COLO668 (cell line): ENCODE results near the gene PNMA1.
A peak's percentile ranks its signal among the peaks of the same experiment; 100 is the strongest.

Experiments used
- DNase-seq: peaks from one replicate; lab custom pipeline; 2025; ENCODE audit not compliant: unreplicated experiment; lab: John Stamatoyannopoulos, UW

The PNMA1 gene

GRCh38 chr14:73751157-73751691 is 37.0 kb upstream of the PNMA1 start:
- no peak for DNase-seq

GRCh38 chr14:73750531-73750901 is 36.3 kb upstream of the PNMA1 start:
- no peak for DNase-seq

- DNase-seq: no peak
These were observed 35.7 kb upstream of the PNMA1 start for GRCh38 chr14:73749706-73750530.

- no peak for DNase-seq
These were observed 34.7 kb upstream of the PNMA1 start for GRCh38 chr14:73748858-73749357.

- no peak for DNase-seq
These were observed 33.4 kb upstream of the PNMA1 start for GRCh38 chr14:73747379-73748211.

GRCh38 chr14:73746520-73747378 is 32.6 kb upstream of the PNMA1 start:
- no peak for DNase-seq

GRCh38 chr14:73745571-73746519 is 31.7 kb upstream of the PNMA1 start:
- DNase-seq: no peak

GRCh38 chr14:73744874-73745529 is 30.8 kb upstream of the PNMA1 start:
- DNase-seq: peak; percentile 45

- no peak for DNase-seq
These were observed 30.1 kb upstream of the PNMA1 start for GRCh38 chr14:73744175-73744867.

- peak; percentile 53 for DNase-seq
These were observed 29.3 kb upstream of the PNMA1 start for GRCh38 chr14:73743431-73743931.

GRCh38 chr14:73742520-73743238 is 28.5 kb upstream of the PNMA1 start:
- no peak for DNase-seq

GRCh38 chr14:73741876-73742519 is 27.8 kb upstream of the PNMA1 start:
- no peak for DNase-seq

GRCh38 chr14:73741386-73741875 is 27.2 kb upstream of the PNMA1 start:
- DNase-seq: no peak

- DNase-seq: peak; percentile 44
These were observed 26.6 kb upstream of the PNMA1 start for GRCh38 chr14:73740618-73741326.

GRCh38 chr14:73739899-73740617 is 25.9 kb upstream of the PNMA1 start:
- no peak for DNase-seq
